Measurements from ENCODE around the gene KDM1A. TPM values are rescaled to one million over a fixed set of nuclear protein-coding genes. Genes with fewer than 3 reads are reported as not detected.

Gene KDM1A
- total and polyA plus RNA-seq, 9 of the 15 experiments (the other 6 are each of a cell fraction or from before 2014, with no cell fraction given): 59.2 to 181 (median 168) TPM

DNA sequence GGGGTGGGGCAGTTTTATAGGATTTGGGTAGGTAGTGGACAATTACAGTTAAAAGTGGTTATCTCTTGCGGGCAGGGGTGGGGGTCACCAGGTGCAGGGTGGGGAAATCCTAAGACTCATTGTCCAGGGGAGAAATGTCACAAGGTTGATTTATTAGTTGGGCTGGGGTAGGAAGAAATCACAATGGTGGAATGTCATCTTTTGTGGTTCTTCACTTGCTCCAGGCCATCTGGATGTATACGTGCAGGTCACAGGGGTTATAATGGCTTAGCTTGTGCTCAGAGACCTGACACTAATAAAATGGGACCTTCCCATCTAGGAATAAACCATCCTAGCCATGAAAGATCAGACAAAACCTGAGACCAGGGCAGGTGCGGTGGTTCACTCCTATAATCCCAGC, 15.2 kb upstream of the KDM1A start (continued):
- TF ChIP-seq, protein P1, sequence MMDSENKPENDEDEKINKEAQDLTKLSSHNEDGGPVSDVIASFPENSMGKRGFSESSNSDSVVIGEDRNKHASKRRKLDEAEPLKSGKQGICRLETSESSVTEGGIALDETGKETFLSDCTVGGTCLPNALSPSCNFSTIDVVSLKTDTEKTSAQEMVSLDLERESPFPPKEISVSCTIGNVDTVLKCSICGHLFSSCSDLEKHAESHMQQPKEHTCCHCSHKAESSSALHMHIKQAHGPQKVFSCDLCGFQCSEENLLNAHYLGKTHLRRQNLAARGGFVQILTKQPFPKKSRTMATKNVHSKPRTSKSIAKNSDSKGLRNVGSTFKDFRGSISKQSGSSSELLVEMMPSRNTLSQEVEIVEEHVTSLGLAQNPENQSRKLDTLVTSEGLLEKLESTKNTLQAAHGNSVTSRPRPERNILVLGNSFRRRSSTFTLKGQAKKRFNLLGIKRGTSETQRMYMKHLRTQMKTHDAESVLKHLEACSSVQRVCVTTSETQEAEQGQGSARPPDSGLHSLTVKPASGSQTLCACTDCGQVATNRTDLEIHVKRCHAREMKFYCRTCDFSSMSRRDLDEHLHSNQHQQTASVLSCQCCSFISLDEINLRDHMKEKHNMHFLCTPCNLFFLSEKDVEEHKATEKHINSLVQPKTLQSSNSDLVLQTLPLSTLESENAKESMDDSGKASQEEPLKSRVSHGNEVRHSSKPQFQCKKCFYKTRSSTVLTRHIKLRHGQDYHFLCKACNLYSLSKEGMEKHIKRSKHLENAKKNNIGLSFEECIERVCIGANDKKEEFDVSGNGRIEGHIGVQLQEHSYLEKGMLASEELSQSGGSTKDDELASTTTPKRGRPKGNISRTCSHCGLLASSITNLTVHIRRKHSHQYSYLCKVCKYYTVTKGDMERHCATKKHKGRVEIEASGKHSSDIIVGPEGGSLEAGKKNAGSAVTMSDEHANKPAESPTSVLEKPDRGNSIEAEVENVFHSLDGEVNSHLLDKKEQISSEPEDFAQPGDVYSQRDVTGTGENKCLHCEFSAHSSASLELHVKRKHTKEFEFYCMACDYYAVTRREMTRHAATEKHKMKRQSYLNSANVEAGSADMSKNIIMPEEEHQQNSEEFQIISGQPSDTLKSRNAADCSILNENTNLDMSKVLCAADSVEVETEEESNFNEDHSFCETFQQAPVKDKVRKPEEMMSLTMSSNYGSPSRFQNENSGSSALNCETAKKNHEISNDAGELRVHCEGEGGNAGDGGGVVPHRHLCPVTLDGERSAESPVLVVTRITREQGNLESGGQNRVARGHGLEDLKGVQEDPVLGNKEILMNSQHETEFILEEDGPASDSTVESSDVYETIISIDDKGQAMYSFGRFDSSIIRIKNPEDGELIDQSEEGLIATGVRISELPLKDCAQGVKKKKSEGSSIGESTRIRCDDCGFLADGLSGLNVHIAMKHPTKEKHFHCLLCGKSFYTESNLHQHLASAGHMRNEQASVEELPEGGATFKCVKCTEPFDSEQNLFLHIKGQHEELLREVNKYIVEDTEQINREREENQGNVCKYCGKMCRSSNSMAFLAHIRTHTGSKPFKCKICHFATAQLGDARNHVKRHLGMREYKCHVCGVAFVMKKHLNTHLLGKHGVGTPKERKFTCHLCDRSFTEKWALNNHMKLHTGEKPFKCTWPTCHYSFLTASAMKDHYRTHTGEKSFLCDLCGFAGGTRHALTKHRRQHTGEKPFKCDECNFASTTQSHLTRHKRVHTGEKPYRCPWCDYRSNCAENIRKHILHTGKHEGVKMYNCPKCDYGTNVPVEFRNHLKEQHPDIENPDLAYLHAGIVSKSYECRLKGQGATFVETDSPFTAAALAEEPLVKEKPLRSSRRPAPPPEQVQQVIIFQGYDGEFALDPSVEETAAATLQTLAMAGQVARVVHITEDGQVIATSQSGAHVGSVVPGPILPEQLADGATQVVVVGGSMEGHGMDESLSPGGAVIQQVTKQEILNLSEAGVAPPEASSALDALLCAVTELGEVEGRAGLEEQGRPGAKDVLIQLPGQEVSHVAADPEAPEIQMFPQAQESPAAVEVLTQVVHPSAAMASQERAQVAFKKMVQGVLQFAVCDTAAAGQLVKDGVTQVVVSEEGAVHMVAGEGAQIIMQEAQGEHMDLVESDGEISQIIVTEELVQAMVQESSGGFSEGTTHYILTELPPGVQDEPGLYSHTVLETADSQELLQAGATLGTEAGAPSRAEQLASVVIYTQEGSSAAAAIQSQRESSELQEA (IDR thresholded peaks at IDR 0.05; ENCODE audit: low read depth): no peak
- no peak for TF ChIP-seq ELF4 (CRISPR knock-in tag; IDR thresholded peaks at IDR 0.05)
- TF ChIP-seq MCM3 (IDR thresholded peaks at IDR 0.05): no peak
- TF ChIP-seq, protein P2, sequence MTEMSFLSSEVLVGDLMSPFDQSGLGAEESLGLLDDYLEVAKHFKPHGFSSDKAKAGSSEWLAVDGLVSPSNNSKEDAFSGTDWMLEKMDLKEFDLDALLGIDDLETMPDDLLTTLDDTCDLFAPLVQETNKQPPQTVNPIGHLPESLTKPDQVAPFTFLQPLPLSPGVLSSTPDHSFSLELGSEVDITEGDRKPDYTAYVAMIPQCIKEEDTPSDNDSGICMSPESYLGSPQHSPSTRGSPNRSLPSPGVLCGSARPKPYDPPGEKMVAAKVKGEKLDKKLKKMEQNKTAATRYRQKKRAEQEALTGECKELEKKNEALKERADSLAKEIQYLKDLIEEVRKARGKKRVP (CRISPR knock-in tag; IDR thresholded peaks at IDR 0.05): 0 out of 2 replicates have a peak, but pooled peaks have one; percentile 64
- TF ChIP-seq MXI1 (IDR thresholded peaks at IDR 0.05; ENCODE audit: low read depth, low read length): no peak
- TF ChIP-seq, protein P3, sequence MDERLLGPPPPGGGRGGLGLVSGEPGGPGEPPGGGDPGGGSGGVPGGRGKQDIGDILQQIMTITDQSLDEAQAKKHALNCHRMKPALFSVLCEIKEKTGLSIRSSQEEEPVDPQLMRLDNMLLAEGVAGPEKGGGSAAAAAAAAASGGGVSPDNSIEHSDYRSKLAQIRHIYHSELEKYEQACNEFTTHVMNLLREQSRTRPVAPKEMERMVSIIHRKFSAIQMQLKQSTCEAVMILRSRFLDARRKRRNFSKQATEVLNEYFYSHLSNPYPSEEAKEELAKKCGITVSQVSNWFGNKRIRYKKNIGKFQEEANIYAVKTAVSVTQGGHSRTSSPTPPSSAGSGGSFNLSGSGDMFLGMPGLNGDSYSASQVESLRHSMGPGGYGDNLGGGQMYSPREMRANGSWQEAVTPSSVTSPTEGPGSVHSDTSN (CRISPR knock-in tag; IDR thresholded peaks at IDR 0.05; ENCODE audit: low read depth): no peak
- TF ChIP-seq, protein P3 (tag; conservative IDR thresholded peaks at IDR 0.05; ENCODE audit: low read depth): peak; percentile 50; the same call in 1 of the 2 replicates
- TF ChIP-seq ARID1B (IDR thresholded peaks at IDR 0.05): peak; percentile 28; the same call in 1 of the 2 replicates
- no peak for TF ChIP-seq XRCC3 (IDR thresholded peaks at IDR 0.05)
- TF ChIP-seq ZNF445 (CRISPR knock-in tag; IDR thresholded peaks at IDR 0.05; ENCODE audit: low read depth): no peak
- TF ChIP-seq MED1 (CRISPR knock-in tag; IDR thresholded peaks at IDR 0.05; ENCODE audit: borderline replicate concordance): no peak
- TF ChIP-seq ZNF41 (CRISPR knock-in tag; conservative IDR thresholded peaks at IDR 0.05): no peak
- no peak for TF ChIP-seq EGR1 (conservative IDR thresholded peaks at IDR 0.05)
- TF ChIP-seq CC2D1A (IDR thresholded peaks at IDR 0.05): no peak
- TF ChIP-seq MECOM (CRISPR knock-in tag; IDR thresholded peaks at IDR 0.05): 0 out of 2 replicates have a peak, but pooled peaks have one; percentile 11
- TF ChIP-seq, protein P4, sequence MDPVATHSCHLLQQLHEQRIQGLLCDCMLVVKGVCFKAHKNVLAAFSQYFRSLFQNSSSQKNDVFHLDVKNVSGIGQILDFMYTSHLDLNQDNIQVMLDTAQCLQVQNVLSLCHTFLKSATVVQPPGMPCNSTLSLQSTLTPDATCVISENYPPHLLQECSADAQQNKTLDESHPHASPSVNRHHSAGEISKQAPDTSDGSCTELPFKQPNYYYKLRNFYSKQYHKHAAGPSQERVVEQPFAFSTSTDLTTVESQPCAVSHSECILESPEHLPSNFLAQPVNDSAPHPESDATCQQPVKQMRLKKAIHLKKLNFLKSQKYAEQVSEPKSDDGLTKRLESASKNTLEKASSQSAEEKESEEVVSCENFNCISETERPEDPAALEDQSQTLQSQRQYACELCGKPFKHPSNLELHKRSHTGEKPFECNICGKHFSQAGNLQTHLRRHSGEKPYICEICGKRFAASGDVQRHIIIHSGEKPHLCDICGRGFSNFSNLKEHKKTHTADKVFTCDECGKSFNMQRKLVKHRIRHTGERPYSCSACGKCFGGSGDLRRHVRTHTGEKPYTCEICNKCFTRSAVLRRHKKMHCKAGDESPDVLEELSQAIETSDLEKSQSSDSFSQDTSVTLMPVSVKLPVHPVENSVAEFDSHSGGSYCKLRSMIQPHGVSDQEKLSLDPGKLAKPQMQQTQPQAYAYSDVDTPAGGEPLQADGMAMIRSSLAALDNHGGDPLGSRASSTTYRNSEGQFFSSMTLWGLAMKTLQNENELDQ (CRISPR knock-in tag; IDR thresholded peaks at IDR 0.05; ENCODE audit: borderline replicate concordance): no peak

Measured in K562 (cell line).